Measurements from ENCODE around the gene GLCE. TPM values are rescaled to one million over a fixed set of nuclear protein-coding genes. Genes with fewer than 3 reads are reported as not detected.

The GLCE gene
- total and polyA plus RNA-seq, 9 of the 15 experiments (the other 6 are each of a cell fraction or from before 2014, with no cell fraction given): 4.6 to 12.3 (median 10.6) TPM

GRCh38 chr15:69163141-69163669 is 2.8 kb downstream of the GLCE start (continued):
- peak; percentile 49; the same call in 1 of the 2 replicates for TF ChIP-seq TEAD4 (IDR thresholded peaks at IDR 0.05; ENCODE audit: low read length)
- TF ChIP-seq TEAD4 (CRISPR knock-in tag; IDR thresholded peaks at IDR 0.05; ENCODE audit: borderline replicate concordance): no peak
- 0 out of 2 replicates have a peak, but pooled peaks have one; percentile 22 for TF ChIP-seq CBFA2T3 (IDR thresholded peaks at IDR 0.05)
- TF ChIP-seq ARID1B (IDR thresholded peaks at IDR 0.05): peak; percentile 41; the same call in 1 of the 2 replicates
- no peak for TF ChIP-seq PCBP1 (IDR thresholded peaks at IDR 0.05; ENCODE audit: low read depth, low read length, poor library complexity, severe bottlenecking)
- TF ChIP-seq TFE3 (CRISPR knock-in tag; IDR thresholded peaks at IDR 0.05): peak; percentile 95
- TF ChIP-seq TAL1 (IDR thresholded peaks at IDR 0.05): peak; percentile 36
- TF ChIP-seq TOE1 (IDR thresholded peaks at IDR 0.05; ENCODE audit: borderline replicate concordance): peak; percentile 65; the same call in 1 of the 2 replicates
- no peak for TF ChIP-seq TOE1 (CRISPR knock-in tag; IDR thresholded peaks at IDR 0.05; ENCODE audit: borderline replicate concordance, low read depth)
- no peak for TF ChIP-seq ZNF224 (CRISPR knock-in tag; IDR thresholded peaks at IDR 0.05)
